ENCODE results near the gene ZNF768. TPM values are rescaled to one million over a fixed set of nuclear protein-coding genes. Genes with fewer than 3 reads are reported as not detected.

ZNF768 gene
- total RNA-seq, 2 donors from 2014 or later, result 41.1 to 51.4 TPM

DNA sequence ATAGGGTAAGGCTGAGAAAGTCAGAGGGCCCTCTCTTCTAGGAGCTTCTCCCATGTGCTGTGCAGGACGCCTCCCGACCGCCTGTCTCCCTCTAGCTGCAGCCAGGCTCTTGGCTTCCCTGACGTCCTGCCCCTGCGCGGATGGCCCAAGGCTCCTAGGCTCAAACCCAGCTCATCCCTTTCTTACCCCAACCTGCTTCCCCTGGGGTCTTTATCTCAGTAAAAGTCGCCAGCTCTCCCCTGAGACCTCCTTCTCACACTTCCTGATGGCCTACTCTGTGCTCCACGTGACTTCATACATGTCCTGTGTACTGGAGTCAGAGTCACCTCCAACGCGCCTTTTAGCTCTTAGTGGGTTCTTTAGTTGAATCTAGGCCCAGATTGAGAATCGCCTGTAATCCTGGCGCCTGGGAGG, 9.4 kb upstream of the ZNF768 start:
- TF ChIP-seq, protein P1, sequence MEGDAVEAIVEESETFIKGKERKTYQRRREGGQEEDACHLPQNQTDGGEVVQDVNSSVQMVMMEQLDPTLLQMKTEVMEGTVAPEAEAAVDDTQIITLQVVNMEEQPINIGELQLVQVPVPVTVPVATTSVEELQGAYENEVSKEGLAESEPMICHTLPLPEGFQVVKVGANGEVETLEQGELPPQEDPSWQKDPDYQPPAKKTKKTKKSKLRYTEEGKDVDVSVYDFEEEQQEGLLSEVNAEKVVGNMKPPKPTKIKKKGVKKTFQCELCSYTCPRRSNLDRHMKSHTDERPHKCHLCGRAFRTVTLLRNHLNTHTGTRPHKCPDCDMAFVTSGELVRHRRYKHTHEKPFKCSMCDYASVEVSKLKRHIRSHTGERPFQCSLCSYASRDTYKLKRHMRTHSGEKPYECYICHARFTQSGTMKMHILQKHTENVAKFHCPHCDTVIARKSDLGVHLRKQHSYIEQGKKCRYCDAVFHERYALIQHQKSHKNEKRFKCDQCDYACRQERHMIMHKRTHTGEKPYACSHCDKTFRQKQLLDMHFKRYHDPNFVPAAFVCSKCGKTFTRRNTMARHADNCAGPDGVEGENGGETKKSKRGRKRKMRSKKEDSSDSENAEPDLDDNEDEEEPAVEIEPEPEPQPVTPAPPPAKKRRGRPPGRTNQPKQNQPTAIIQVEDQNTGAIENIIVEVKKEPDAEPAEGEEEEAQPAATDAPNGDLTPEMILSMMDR (IDR thresholded peaks at IDR 0.05), result peak in 1 of 2 donors; percentile 74
- peaks cover 20% of the 10 kb centered on the region for H3K36me3 ChIP-seq
- peaks cover 0 to 47% of the 10 kb centered on the region in 2 donors for H3K4me1 ChIP-seq
- DNase-seq (ENCODE audit: low spot score), result peak; percentile 84
- H3K4me3 ChIP-seq, result peak overlapping the region; percentile 71 to 82
- peak overlapping the region; percentile 91 to 98 for H3K27ac ChIP-seq
- no peaks in the 10 kb centered on the region for H3K27me3 ChIP-seq
- no peaks in the 10 kb centered on the region for H3K9me3 ChIP-seq

DNA sequence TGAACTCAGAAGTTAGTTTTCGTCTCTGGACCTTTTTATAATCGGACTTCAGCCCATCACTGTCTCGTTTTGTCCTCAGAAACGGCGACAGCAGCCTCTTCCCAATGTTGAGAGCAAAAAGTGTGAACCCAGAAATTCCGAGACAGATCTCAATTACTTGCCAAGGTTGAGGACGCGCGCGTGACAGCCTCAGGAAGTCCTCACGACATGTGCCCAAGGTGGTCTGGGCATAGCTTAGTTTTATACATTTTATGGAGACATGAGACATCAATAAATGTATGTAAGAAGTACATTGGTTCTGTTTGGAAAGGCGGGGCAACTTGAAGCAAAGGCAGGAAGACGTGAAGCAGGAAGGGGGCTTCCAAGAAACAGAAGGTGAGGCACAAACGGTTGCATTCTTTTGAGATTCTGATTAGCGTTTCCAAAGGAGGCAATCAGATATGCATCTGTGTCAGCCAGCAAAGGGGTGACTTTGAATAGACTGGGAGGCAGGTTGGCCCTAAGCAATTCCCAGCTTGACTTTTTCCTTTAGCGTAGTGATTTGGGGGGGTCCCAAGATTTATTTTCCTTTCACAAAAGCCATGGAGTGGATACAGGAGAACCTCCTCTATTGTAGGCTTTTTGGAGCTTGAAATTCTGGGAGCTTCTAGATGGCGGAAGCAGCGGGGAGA, 8.9 kb upstream of the ZNF768 start:
- Histone ChIP-seq H3K4me3 (peak overlapping the region; percentile 71 to 82), H3K36me3 (peaks cover 20% of the 10 kb centered on the region), H3K27ac (peak overlapping the region; percentile 91 to 98), H3K27me3 (no peaks in the 10 kb centered on the region), H3K9me3 (no peaks in the 10 kb centered on the region), H3K4me1 (peaks cover 0 to 43% of the 10 kb centered on the region in 2 donors)
- TF ChIP-seq, protein P1 (IDR thresholded peaks at IDR 0.05), result no peak
- no peak for DNase-seq (ENCODE audit: low spot score)

DNA sequence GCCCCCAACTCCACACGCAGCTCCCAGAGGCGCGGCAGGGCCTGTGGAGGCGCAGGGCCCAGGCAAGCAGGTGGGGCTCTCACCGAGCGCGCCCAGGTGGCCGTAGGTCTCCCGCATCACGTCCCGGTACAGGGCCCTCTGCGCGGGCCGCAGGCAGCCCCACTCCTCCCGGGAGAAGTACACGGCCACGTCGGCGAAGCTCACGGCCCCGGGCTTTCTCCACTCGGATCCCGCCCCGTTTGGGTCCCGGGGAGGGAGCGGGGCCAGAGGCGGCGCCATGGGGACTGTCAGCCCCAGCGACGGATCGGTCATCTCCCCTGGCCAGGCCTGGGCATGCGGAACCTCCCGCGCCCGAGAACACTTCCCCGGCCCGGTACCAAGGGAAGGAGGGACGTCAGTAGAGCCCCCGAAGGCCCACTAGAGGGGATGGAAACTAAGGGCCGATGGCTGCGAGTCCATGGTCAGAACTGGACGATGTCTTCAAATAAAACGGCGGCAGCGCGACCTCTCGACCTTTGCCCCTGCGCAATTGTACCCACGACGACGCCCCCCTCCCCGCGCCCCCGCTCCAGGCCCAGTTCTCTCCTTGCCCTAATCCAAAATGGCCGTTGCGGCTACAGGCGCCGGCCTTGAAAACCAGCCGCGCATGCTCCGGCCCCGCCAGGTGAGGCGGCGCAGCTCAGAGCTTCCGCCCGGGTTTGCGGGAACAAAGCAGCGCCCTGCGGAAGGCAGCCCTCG, 8.2 kb upstream of the ZNF768 start, which contains the start of gene ZNF747:
TSS of gene ZNF747 (minus strand) at position 491 of the 738 bp plus-strand sequence. CDS start at position 312, 179 bp downstream.
- Histone ChIP-seq H3K27me3 (no peaks in the 10 kb centered on the region), H3K4me1 (peaks cover 0 to 36% of the 10 kb centered on the region in 2 donors), H3K36me3 (peaks cover 20% of the 10 kb centered on the region), H3K4me3 (peak within 1 kb of the TSS; percentile 71 to 82), H3K27ac (peak within 1 kb of the TSS; percentile 91 to 98), H3K9me3 (no peaks in the 10 kb centered on the region)
- TF ChIP-seq, protein P1 (IDR thresholded peaks at IDR 0.05), result peak in 1 of 2 donors; percentile 16
- DNase-seq (ENCODE audit: low spot score), result peak; percentile 91

DNA sequence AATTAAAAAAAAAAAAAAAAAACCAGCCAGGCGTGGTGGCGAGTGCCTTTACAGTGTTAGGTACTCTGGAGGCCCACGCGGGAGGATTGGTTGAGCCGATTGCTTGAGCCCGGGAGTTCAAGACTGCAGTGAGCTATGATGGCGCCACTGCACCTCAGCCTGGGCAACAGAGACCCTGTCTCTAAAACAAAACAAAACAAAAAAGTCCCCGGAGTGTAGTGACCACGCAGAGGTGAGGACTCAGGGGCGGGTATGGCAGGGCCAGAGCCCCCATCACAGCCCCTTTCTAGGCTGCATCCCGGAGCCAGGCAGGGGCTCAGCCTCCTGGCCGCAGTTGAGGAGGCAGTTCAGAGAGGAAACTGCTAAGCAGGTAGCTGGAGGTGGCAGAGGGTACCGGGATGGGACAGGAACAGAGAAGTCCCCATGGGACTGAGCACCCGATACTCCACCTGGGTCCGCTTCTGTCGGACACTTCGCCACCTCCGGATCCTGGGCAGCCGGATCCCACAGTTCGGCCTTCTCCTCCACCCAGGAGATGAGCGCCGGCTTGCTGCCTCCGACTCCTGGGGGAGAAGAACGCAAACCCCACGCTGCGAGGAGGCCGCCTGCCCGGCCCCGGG, 7.5 kb upstream of the ZNF768 start:
- H3K9me3 ChIP-seq, result no peaks in the 10 kb centered on the region
- H3K27me3 ChIP-seq, result no peaks in the 10 kb centered on the region
- peak overlapping the region; percentile 91 to 98 for H3K27ac ChIP-seq
- peak overlapping the region; percentile 71 to 82 for H3K4me3 ChIP-seq
- H3K4me1 ChIP-seq, result peaks cover 0 to 29% of the 10 kb centered on the region in 2 donors
- TF ChIP-seq, protein P1 (IDR thresholded peaks at IDR 0.05), result no peak
- DNase-seq (ENCODE audit: low spot score), result no peak
- H3K36me3 ChIP-seq, result peaks cover 20% of the 10 kb centered on the region

DNA sequence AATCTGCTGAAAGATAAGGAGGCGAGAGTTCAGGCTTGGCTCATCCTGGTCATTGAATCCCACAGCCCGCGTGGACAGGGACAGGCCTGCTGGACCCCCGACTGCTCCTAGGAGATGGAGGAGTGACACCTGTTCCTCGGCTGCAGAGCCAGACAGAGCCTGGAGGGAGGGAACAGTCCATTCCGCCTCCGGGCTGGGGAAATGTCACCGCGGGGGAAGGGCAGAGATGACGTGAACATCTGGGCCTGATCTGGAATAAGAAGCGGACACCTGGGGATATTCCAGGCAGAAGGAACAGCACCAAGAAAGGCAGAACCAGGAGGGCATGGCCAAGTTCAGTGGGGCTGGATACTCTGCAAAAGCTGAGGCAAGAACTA, 6.8 kb upstream of the ZNF768 start:
- Histone ChIP-seq H3K4me3 (no peak overlapping the region), H3K4me1 (peaks cover 0 to 27% of the 10 kb centered on the region in 2 donors), H3K27ac (peak overlapping the region in 1 of 2 donors; percentile 91), H3K27me3 (no peaks in the 10 kb centered on the region), H3K9me3 (no peaks in the 10 kb centered on the region), H3K36me3 (peaks cover 20% of the 10 kb centered on the region)
- no peak for DNase-seq (ENCODE audit: low spot score)
- TF ChIP-seq, protein P1 (IDR thresholded peaks at IDR 0.05), result no peak
